Glomerular endothelial cell (primary cell): ENCODE data around the gene DST. TPM values are rescaled to one million over a fixed set of nuclear protein-coding genes. Genes with fewer than 3 reads are reported as not detected.

Source experiments
- DNase-seq: peaks from one replicate; pipeline ENCODE4 v3.0.0-alpha.2; 2011; ENCODE audit warnings: low read depth, low spot score; ENCODE audit errors: extremely low read depth
- total RNA-seq: library from RNA; depleted of rRNA; stranded (reverse); fragments of >200 nt; gene quantifications from 2 replicates; pipeline ENCODE4 v1.2.3, GENCODE V29; 2015

Gene DST
- total RNA-seq, 1 donor from 2014 or later: 226 TPM

DNA sequence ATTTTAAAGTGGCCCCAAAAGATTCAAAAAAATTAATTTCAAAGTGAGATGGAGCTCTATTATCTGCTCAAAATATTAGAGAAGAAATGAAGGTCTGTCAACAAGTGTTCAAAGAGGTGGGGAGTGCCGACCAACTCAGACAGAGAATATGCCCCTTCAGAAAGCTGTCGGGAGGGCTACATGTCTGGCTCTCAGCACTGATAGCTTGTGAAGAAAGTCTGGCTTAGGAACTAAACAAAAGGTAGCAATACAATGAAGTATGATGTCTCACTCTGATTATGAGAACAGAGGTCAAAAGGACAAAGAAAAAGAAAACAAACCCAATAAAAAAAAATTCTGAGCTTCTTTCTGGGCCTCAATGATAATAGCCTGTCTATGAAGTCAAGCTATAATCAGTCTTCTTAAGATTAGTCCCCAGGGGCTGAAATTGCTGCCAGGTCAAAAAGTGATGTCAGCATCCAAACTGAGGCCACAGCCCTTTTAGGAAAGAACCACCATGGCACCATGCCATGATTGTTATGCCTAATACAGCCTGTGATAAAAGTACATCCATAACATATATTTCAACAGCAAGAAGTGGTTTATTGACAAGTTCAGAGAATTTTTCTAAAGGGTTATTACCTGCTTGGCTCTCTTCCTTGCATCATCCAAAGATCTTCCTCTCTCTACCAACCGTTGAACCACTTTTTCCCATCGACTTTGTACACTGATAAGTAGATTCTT lies 150.9 kb downstream of the DST start:
- DNase-seq: peak; percentile 47

DNA sequence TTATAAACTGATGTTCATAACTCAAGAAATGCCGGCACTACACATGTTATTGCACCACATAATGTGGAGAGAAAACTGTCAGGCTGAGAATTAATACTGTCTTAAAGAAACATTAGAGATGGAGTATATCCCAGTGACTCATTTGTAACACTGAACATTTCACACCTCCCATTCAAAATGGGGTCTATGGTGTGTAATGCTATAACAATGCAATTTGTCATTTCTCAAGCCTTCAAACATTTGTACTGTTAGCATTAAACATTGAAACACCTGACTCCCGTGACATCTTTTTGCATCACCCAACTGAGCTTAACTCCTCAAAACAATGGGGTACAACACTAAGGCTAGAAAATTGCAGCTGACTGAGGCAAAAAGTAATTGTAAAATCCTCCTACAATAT lies 151.7 kb downstream of the DST start:
- peak; percentile 16 for DNase-seq

DNA sequence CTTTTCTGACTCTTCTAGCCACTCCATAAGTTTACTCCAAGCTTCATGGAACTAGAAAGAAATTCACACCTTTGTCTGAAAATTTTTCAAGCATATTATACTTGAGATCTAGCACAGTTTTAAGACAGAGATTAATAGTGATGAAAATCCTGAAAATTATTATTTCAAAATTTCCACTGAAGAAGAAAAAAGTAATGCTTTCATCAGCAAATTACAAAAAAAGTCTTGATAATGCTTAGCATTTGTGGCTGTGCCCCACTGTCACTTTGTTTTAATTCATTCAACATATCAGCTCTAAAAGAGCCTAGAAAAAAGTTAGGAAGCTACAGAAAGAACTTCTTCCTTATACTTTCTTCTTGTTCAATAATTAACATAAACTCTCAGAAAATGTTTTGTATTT lies 153.1 kb downstream of the DST start:
- no peak for DNase-seq

DNA sequence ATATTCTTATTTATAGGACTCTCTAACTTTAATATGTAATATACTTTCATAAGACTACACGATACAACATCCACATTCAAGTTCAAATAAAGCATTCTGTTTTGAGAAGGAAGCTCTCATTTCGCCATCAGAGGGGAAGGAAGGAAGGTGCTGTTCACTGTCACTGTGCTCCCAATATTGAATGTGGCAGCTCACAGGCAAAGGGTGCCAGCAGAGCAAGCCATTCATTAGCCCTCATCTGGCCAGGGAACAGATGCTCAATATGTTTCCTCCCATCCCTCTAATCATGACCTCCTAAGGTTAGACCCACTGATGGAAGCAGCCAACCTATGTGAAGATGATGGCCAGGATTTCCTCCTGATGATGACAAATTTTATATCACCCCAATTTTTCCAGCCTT lies 154.4 kb downstream of the DST start:
- no peak for DNase-seq

- DNase-seq: no peak
Measured at GRCh38 chr6:56486681-56487080, 156.0 kb downstream of the DST start.

GRCh38 chr6:56484669-56485068 lies 158.0 kb downstream of the DST start:
- no peak for DNase-seq

- DNase-seq: no peak
Measured at GRCh38 chr6:56483929-56484328, 158.8 kb downstream of the DST start.

DNA sequence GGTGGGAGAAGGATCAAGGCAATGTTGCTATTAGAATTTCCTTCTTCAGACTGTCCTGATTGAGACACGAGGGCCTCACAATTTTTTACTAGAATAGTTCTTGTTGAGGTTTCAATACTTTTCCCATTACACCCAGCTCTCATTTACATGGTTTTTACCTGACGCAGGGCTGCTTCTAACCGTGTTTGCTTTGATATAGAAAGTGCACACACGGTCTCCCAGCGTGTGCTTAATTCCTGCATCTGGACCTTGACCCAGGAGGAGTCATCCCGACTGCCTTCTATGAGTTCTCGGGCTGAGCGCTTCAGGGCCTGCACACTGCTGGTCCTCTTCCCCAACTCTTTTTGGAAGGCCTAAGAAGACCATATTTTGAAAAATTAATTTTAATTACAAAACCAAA lies 160.2 kb downstream of the DST start:
- no peak for DNase-seq

DNA sequence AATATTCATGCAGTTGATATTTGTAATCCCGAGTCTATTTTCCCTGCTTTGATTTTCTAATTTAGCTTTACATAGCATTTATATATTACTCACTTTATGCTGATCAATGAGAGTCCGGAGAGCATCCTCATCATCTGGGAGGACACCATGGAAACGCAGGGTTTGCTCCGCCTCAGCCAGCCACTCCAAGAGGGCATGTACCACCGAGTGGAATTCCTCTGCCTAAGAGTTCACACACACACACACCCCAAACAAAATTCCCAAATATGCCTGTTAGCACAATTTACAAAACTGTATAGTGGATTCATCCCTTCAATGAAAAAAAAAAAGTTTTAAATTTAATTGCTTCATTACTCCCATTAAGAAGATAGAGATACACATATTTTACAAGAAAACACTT lies 160.7 kb downstream of the DST start:
- no peak for DNase-seq

DNA sequence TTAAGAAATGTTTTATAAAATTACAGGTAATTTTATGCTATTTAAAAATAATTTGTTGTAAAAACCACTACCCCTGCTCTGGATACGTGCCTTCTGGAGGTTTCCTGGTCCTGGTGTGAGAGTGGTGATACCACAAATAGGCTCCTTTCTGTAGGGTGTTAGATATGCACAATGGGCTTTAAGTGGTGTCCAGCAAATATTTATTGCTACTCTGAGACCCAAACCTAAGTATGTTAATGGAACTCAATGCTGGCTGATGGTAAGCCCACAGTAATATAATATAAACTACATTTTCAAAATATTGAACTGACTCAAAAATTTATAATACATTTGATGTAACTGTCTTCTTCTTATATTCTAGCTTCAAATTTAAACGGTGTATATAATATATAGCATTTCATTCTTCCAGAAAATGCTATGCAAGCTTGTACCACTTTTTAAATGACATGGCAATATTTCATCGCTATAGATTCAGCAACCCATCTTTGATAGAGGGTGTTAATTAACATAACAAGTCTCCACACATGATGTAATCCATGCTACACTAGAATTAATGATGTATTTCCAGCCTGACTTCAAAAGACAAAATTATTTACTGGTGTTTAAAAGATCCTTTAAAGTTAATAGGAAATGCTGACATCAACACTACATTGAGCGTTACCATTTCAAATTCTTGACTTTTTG lies 161.9 kb downstream of the DST start:
- DNase-seq: no peak

GRCh38 chr6:56480246-56480645 lies 162.4 kb downstream of the DST start:
- DNase-seq: no peak

DNA sequence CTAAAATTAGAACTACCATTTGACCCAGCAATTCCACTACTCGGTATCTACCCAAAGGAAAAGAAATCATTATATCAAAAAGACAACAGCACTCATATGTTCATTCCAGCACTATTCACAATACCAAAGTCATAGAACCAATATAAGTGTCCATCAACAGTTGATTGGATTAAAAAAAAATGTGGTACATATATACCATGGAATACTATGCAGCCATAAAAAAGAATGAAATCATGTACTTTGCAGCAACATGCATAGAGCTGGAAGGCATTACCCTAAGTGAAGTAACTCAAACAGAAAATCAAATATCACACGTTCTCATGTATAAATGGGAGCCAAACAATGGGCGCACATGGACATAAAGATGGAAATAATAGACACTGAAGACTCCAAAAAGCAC lies 163.3 kb downstream of the DST start:
- DNase-seq: no peak

- no peak for DNase-seq
Measured at GRCh38 chr6:56478202-56478601, 164.5 kb downstream of the DST start.

- no peak for DNase-seq
Measured at GRCh38 chr6:56477241-56477640, 165.4 kb downstream of the DST start.

GRCh38 chr6:56475736-56476457 lies 166.8 kb downstream of the DST start:
- peak; percentile 12 for DNase-seq

GRCh38 chr6:56474532-56474931 lies 168.2 kb downstream of the DST start:
- DNase-seq: no peak

- DNase-seq: no peak
Measured at GRCh38 chr6:56463443-56463842, 179.2 kb downstream of the DST start.

- DNase-seq: no peak
Measured at GRCh38 chr6:56459030-56459805, 183.5 kb downstream of the DST start.

- DNase-seq: no peak
Measured at GRCh38 chr6:56458324-56458884, 184.3 kb downstream of the DST start.

DNA sequence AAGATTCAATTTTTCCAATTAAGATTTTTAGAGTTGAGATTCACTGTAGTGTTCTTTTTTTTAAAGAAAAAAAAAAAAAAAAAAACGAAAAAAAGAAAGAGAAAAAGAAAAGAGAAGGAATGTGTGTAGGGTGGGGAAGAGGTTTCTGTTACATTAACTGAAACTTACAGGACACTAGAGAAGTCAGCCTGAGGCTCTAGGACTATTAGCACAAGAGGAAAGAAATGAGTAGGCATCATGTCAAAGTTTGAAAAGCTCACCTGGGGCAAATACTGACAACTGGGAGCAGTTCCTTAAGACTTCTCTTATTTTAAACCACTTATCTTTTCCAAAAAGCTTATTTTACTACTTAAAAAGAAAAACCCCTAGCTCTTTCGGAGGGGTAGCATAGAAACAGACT lies 185.9 kb downstream of the DST start:
- no peak for DNase-seq
